GM21390 (cell line): Measurements from ENCODE around the gene PTPRQ.
A peak's percentile ranks its signal among the peaks of the same experiment; 100 is the strongest.
"Not testable (repeated sequence)": the region's sequence is repeated elsewhere in the genome, so short reads cannot be mapped to it uniquely, and the experiment has no call there.

Experiments
- ATAC-seq: cut with Tn5 transposase; IDR thresholded peaks from one replicate; pipeline ENCODE4 v1.9.1; 2021; ENCODE audit not compliant: unreplicated experiment

PTPRQ gene

DNA sequence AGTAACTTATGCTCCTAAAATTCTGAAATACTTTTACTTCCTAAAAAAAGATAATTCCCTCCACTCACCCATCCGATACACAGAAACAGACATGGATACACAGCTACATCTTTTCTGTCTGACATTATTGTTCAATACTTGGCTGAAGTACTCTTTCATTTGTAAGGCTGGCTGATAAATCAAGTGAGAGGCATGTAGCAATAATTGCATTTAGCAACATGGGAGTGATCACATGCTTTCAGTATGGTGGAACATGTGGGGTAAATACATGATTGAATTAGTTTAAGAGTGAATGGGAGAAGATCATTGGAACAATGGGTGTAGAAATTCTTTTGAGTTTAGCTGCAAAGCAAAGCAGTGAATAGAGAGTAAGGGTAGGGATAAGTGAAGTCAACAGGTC lies 25.6 kb downstream of the PTPRQ start:
- ATAC-seq = no peak

GRCh38 chr12:80470403-80470802 lies 26.4 kb downstream of the PTPRQ start:
- no peak for ATAC-seq

GRCh38 chr12:80472236-80472635 lies 28.2 kb downstream of the PTPRQ start:
- ATAC-seq = no peak

GRCh38 chr12:80472911-80473500 lies 29.0 kb downstream of the PTPRQ start:
- peak; percentile 86 for ATAC-seq

GRCh38 chr12:80477521-80478145 lies 33.6 kb downstream of the PTPRQ start:
- not testable (repeated sequence) for ATAC-seq

DNA sequence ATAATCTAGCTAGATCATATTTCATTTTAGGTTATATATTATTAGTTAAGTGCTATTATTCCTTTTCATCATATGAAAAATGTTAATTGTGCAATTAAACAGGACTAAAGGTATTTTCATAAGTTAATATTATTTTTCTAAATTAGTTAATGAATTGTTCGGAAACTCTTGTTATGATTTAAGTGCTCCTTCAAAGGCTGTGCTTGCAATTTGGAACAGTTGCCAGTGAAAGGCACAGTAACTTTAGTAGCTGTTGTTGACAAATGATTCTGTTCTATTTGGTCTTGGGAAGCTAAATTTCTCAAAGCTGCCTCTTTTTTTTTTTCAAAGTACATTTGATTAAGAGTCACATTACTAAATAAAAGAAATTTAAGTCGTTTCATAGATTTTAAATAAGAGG lies 40.7 kb downstream of the PTPRQ start:
- no peak for ATAC-seq

- peak; percentile 74 for ATAC-seq
These were observed 41.4 kb downstream of the PTPRQ start for GRCh38 chr12:80485222-80485987.

DNA sequence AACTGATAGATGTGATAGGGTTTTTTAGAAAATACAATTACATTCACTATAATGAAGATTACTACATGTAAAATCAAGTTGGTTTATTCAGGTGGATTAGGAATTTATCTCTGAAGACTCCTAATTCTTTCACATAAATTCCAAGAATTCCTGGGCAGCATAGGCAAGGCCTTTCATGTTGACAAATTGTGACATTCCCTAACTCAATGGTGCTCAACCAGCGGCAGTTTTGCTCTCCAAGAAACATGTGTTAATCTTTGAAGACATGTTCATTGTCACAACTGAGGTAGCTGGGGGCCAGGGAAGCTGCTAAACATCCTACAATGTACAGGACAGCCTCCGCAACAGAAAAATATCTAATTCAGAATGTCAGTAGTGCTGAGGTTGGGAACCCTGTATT lies 46.3 kb downstream of the PTPRQ start:
- no peak for ATAC-seq

GRCh38 chr12:80491166-80491565 lies 47.1 kb downstream of the PTPRQ start:
- ATAC-seq = no peak

- no peak for ATAC-seq
These were observed 49.4 kb downstream of the PTPRQ start for GRCh38 chr12:80493466-80493865.

GRCh38 chr12:80494836-80495235 lies 50.8 kb downstream of the PTPRQ start:
- ATAC-seq = no peak

DNA sequence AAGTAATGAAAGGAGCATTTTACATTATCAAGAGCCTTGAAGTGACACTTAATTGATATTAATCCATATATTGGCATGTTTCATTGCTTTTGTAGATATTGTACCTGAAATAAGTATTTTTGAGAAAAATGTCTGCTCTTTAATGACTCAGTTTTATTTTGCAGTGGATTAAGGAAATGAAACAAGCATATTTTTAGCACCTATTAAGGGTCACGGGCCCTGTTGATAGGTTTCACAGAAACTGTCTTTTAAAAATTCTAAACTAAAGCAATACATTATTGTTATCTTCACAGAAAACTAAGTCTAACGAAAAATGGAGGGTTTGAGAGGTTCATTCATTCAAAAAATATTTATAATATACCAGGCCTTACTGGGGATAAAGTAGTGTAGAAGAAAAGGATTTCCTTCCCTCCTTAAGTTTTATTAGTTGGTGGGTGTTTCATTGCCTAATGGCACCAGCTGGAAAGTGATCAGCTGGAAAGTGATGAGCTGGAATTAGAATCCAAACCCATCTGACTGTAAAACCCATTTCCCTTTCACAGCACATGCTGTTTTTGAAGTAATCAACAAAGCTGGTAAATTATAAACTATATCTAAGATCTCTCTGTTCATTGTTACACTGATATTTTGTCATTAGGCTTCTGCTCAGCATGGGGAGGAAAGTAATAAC lies 54.2 kb downstream of the PTPRQ start:
- no peak for ATAC-seq

- peak; percentile 92 for ATAC-seq
These were observed 60.5 kb downstream of the PTPRQ start for GRCh38 chr12:80504389-80505163.

- no peak for ATAC-seq
These were observed 65.9 kb downstream of the PTPRQ start for GRCh38 chr12:80509781-80510556.

GRCh38 chr12:80512781-80513180 lies 68.7 kb downstream of the PTPRQ start:
- no peak for ATAC-seq

DNA sequence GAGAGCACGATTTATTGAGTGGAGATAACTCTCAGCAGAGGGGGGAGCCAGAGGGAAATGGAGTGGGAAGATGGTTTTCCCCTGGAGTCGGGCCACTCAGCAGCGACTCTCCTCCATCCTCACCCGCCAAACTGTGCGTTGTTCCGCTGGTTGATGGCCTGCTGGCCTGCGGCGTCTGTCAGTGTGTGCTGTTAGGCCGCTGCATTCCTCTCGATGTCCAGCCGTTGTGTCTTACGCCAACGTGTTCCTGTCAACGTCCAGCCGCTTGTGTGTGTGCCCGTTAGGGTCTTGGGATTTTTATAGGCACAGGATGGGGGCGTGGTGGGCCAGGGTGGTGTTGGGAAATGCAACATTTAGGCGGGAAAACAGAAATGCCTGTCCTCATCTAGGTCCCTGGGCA lies 69.2 kb downstream of the PTPRQ start:
- no peak for ATAC-seq

DNA sequence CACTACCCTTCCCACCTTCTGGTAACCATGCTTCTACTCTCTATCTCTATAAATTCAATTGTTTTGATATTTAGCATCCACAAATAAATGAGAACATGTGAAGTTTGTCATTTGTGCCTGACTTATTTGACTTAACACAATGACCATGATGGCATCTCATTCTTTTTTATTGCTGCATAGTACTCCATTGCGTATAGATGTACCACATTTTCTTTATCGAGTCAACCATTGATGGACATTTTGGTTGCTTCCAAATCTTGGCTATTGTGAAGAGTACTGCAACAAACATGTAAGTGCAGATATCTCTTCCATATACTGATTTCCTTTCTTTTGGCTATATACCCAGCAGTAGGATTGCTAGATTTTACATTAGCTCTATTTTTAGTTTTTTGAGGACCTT lies 73.6 kb downstream of the PTPRQ start:
- ATAC-seq = no peak

DNA sequence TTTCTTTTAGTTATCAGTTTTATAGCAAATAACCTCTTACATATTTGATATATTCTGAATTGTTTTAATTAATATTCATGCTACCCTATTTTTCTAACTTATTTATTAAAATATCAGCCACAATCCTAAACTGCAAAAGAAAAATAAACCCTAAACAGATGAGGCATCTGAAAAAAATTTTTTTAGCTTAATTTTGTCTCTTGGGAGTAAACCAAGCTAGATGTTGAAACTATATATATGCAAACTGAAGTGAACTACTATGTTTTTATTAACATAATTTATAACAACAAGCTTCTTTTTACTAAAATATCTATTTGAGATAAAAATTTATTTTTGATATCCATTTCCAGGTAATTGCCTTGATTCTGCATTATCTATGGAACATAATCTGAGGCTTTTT lies 87.6 kb downstream of the PTPRQ start:
- ATAC-seq = no peak

DNA sequence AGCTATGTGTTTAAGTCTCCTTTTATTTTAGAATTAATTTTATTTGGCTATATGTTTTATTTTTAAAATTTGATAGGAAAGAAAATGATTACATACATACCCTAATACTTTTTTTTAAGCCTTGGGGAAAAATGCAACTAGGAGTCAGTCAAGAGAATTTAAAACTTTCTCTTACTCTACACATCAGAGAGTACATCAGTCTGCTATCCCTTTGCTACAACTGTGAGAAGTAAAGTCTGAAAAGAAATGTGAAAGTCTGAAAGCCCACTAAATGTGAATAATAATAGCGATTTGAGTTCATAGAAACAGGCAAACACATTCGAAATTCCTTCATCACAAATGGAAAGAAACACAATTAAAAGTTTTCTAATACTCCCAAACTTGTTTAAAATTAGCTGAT lies 95.0 kb downstream of the PTPRQ start:
- no peak for ATAC-seq

GRCh38 chr12:80549298-80549697 lies 105.3 kb downstream of the PTPRQ start:
- no peak for ATAC-seq
